Activated CD8-positive, alpha-beta T cell treated with anti-CD3 and anti-CD28 coated beads for 36 hours (primary cell): ENCODE data around the gene MICAL2. TPM values are rescaled to one million over a fixed set of nuclear protein-coding genes. Genes with fewer than 3 reads are reported as not detected.

Source experiments
- ATAC-seq: fragments of 200-7000 bp; cut with Tn5 transposase; one replicate; pipeline ENCODE4 v1.10.0; 2021; ENCODE audit warnings: mild to moderate bottlenecking, moderate library complexity
- CTCF ChIA-PET: fragments of 350-600 bp; sonication (Branson Sonifier 250); formaldehyde crosslinking; loops from one replicate; lab custom pipeline; 2021; ENCODE audit warnings: antibody characterized with exemption; lab: Charles Lee
- POLR2A ChIA-PET: fragments of 350-600 bp; sonication (Branson Sonifier 250); formaldehyde crosslinking; loops from one replicate; lab custom pipeline; 2021; ENCODE audit warnings: antibody characterized with exemption; lab: Charles Lee
- DNase-seq: peaks from one replicate; pipeline ENCODE4 v3.0.0-alpha.2; 2020
- H3K27ac Mint-ChIP-seq: one replicate; pipeline ENCODE4 v1.8.0; 2021; ENCODE audit warnings: mild to moderate bottlenecking, mixed read lengths
- H3K27me3 Mint-ChIP-seq: one replicate; pipeline ENCODE4 v1.8.0; 2021; ENCODE audit warnings: mixed read lengths
- H3K36me3 Mint-ChIP-seq: one replicate; pipeline ENCODE4 v1.8.0; 2021; ENCODE audit warnings: low read depth, mixed read lengths
- H3K4me1 Mint-ChIP-seq: one replicate; pipeline ENCODE4 v1.8.0; 2021; ENCODE audit warnings: low read depth, mixed read lengths
- H3K4me3 Mint-ChIP-seq: one replicate; pipeline ENCODE4 v1.8.0; 2021; ENCODE audit warnings: mild to moderate bottlenecking, moderate library complexity, mixed read lengths
- H3K9me3 Mint-ChIP-seq: one replicate; pipeline ENCODE4 v1.8.0; 2021; ENCODE audit warnings: mixed read lengths
- intact Hi-C: fragments of 100-400 bp; cut with micrococcal nuclease; formaldehyde crosslinking; loops from one replicate; pipeline ENCODE4 v1.10.0; 2022
- total RNA-seq, 2 experiments: library from RNA; stranded (reverse); gene quantifications; one replicate each; pipeline ENCODE4 v1.2.3, GENCODE V29; 2021
- TF ChIP-seq, protein P1 (sequence below): fragments of 200-600 bp; IDR thresholded peaks from one replicate; pipeline ENCODE4 v1.8.0; 2022; ENCODE audit warnings: antibody characterized with exemption, mild to moderate bottlenecking

The MICAL2 gene
- total RNA-seq, 2 experiments from 2014 or later, result 99.8 to 105 TPM

DNA sequence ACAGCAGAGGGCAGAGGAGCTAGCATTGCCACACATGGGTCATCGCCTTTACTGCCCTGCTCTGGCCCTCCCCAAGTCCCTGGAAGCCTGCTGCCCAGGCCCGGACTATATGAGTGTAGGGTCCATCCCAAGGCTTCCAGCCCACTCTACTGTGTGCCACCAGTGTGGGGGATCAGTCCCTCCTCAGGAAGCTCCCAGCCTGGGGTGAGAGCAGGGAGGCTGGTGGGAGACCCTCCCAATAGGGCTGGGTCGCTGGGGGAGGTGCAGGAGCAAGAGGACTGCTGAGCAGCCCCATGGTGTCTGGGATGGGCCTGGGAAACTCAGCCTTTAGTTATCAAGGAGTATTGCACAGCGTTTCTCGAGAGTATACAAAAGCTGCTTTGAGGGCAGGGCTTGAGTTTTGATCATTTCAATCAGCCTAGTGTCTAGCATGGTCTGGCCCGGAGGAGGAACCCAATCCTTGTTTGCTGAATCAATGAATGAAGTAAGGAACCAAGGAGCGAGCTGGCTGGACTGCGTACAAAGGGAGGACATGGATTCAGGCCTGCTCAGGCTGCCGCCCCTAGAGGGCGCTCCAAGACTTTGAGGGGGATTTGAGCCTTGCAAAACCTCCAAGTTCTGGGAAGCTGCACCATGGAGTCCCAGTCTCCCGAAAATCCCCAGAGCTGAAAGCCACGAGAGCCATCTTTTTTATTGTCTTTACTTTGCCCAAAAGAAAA is 178.0 kb downstream of the MICAL2 start:
- Mint-ChIP-seq H3K27me3 (no peaks in the 10 kb centered on the region), H3K4me3 (no peak overlapping the region), H3K4me1 (peaks cover 4% of the 10 kb centered on the region), H3K36me3 (no peaks in the 10 kb centered on the region), H3K27ac (no peak overlapping the region), H3K9me3 (no peaks in the 10 kb centered on the region)
- ChIA-PET CTCF (interaction anchor here (0.7 to 4.3 kb wide), 46 partner anchors 9 to 613 kb away, joined by 3 to 44 read pairs (median 4); no protein-coding TSS in a partner anchor), POLR2A (interaction anchor here (1.3 to 1.5 kb wide), 2 partner anchors 13 to 241 kb away, joined by 3 read pairs; no protein-coding TSS in a partner anchor)
- peak; percentile 69 for DNase-seq
- intact Hi-C loops, result no loop called here
- peak; percentile 58 for ATAC-seq
- TF ChIP-seq, protein P1, sequence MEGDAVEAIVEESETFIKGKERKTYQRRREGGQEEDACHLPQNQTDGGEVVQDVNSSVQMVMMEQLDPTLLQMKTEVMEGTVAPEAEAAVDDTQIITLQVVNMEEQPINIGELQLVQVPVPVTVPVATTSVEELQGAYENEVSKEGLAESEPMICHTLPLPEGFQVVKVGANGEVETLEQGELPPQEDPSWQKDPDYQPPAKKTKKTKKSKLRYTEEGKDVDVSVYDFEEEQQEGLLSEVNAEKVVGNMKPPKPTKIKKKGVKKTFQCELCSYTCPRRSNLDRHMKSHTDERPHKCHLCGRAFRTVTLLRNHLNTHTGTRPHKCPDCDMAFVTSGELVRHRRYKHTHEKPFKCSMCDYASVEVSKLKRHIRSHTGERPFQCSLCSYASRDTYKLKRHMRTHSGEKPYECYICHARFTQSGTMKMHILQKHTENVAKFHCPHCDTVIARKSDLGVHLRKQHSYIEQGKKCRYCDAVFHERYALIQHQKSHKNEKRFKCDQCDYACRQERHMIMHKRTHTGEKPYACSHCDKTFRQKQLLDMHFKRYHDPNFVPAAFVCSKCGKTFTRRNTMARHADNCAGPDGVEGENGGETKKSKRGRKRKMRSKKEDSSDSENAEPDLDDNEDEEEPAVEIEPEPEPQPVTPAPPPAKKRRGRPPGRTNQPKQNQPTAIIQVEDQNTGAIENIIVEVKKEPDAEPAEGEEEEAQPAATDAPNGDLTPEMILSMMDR, result peak; percentile 90

DNA sequence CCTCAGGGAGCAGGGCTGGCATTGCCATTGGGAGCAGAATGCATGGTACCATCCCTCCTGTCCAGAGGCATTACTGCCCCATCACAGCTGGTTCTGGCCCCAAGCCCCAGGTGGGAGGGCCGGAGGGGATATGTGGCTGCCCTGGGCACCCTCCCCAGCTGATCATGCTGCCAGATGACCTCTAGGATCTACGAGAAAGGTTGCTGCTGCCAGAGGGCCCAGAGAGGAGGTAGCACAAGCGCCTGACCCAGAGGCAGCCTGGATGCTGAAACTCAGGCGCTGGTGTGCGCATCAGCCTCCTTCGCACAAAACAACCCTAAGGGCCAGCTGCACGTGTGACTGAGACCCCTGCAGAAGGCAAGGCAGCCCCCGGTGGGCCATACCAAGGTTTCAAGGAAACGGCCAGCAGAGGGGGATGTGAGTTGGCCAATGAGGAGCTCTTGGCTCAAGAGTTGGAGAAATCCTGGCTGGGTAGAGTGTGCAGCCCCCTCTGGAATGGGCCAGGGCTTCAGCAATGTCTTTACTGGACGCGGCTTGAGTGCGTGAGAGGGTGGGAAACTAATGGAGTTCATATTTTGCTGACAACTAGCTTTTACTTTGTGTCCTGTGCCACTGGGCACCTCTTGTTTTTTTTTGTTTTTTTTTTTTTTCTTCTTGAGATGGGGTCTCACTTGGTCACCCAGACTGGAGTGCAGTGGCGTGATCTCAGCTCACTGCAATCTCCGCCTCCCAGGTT is 178.7 kb downstream of the MICAL2 start:
- intact Hi-C loops, result no loop called here
- Mint-ChIP-seq H3K4me1 (peaks cover 4% of the 10 kb centered on the region), H3K36me3 (no peaks in the 10 kb centered on the region), H3K4me3 (no peak overlapping the region), H3K27ac (no peak overlapping the region), H3K27me3 (no peaks in the 10 kb centered on the region), H3K9me3 (no peaks in the 10 kb centered on the region)
- CTCF ChIA-PET, result interaction anchor here (0.7 to 4.3 kb wide), 48 partner anchors 8 to 610 kb away, joined by 3 to 44 read pairs (median 4); no protein-coding TSS in a partner anchor
- POLR2A ChIA-PET, result interaction anchor here (1.3 to 1.5 kb wide), 2 partner anchors 14 to 242 kb away, joined by 3 read pairs; no protein-coding TSS in a partner anchor
- TF ChIP-seq, protein P1, result peak; percentile 56
- ATAC-seq (no peak), DNase-seq (no peak)

DNA sequence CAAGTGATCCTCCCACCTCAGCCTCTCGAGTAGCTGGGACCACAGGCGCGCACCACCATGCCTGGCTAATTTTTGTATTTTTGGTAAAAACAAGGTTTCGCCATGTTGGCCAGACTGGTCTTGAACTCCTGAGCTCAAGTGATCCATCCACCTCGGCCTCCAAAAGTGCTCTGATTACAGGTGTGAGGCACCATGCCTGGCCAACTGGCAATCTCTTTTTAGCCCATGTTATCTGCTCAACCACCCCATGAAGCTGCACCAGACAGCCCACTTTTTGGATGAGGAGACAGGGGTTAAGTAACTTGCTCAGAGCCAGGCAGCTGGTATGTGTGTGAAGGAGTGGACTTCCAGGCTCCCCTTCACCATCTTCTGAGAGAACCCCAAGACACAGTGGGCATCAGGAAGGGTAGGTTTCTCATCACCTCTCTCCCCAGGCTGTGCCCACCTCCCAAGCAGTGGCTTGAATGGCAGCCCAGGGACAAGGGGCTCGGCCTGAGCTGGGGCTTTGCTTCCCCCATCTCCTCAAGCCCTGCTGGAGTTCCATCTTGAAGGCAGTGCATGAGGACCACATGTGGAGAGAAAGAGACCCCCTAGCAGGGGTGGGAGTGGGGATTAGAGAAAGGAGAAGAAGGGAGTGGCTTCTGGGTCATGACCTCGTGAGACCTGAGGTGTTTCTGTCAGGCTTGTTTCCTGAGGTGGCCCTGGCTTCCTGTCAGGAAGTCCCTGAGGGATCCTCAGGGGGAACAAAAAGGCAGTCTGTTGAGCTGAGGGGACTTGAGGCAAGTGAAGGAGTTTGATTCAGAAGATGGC is 179.5 kb downstream of the MICAL2 start:
- TF ChIP-seq, protein P1, result no peak
- no peaks in the 10 kb centered on the region for H3K9me3 Mint-ChIP-seq
- H3K4me3 Mint-ChIP-seq, result no peak overlapping the region
- no peaks in the 10 kb centered on the region for H3K36me3 Mint-ChIP-seq
- no peak overlapping the region for H3K27ac Mint-ChIP-seq
- no peak for DNase-seq
- CTCF ChIA-PET, result interaction anchor here (0.6 to 4.3 kb wide), 34 partner anchors 7 to 600 kb away, joined by 3 to 44 read pairs (median 5); no protein-coding TSS in a partner anchor
- H3K27me3 Mint-ChIP-seq, result no peaks in the 10 kb centered on the region
- intact Hi-C loops, result no loop called here
- peaks cover 4% of the 10 kb centered on the region for H3K4me1 Mint-ChIP-seq
- POLR2A ChIA-PET, result interaction anchor here (1.5 kb wide), 1 partner anchor 243 kb away, joined by 3 read pairs; no protein-coding TSS in a partner anchor
- no peak for ATAC-seq

DNA sequence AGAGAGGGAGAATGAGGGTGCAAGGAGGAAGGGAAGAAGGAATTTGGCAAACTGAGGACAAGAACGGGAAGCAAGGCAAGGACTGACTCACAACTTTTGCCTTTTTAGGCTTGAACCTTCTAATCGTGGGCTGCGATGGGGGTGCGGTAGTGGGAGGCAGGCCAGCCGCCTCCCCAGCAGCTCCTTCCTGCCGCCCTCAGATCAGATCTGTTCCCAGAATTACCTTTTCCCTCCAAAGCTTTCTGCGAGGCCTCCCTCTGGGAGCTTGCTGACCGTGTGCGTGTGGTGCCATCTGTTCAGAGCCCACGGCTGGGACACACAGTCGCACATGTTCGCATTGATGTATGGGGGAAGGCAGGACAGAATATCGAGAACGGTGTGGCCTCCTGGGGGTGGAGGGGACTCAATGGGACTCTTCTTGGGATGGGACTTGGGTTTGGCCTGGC is 180.1 kb downstream of the MICAL2 start:
- TF ChIP-seq, protein P1, result no peak
- Mint-ChIP-seq H3K4me3 (no peak overlapping the region), H3K36me3 (no peaks in the 10 kb centered on the region), H3K4me1 (peaks cover 4% of the 10 kb centered on the region), H3K27ac (no peak overlapping the region), H3K27me3 (no peaks in the 10 kb centered on the region), H3K9me3 (no peaks in the 10 kb centered on the region)
- ATAC-seq (no peak), DNase-seq (no peak)
- ChIA-PET CTCF (interaction anchor here (1.2 to 3.3 kb wide), 5 partner anchors 9 to 243 kb away, joined by 3 to 22 read pairs (median 9); no protein-coding TSS in a partner anchor), POLR2A (no interaction called here)
- intact Hi-C loops, result no loop called here
